CD14-positive monocyte (primary cell): ENCODE measurements around the gene PSMG4. TPM values are rescaled to one million over a fixed set of nuclear protein-coding genes. Genes with fewer than 3 reads are reported as not detected.
A peak's percentile ranks its signal among the peaks of the same experiment; 100 is the strongest.

ENCODE experiments used
- DNase-seq, 3 donors: peaks; one replicate each; pipeline ENCODE4 v3.0.0-alpha.2; 2011 to 2022
- H2AFZ ChIP-seq: 2 replicates; pipeline ENCODE4 v1.6.0; 2012; ENCODE audit warnings: mild to moderate bottlenecking, low read depth, low read length, inconsistent platforms; ENCODE audit not compliant: insufficient read depth, poor library complexity, severe bottlenecking
- H3K27ac ChIP-seq, 2 donors: 1 replicate in 1 of 2; 2 replicates in 1 of 2; pipeline ENCODE4 v1.5.1; 2012 to 2013; ENCODE audit warnings: low read length in 2 of 2, control low read depth in 1 of 2, inconsistent platforms in 1 of 2, low read depth in 1 of 2, mild to moderate bottlenecking in 1 of 2
- H3K27me3 ChIP-seq, 2 donors: one replicate each; pipeline versions ENCODE4 v1.6.0 to v1.6.1; 2011 to 2013; ENCODE audit warnings: low read length in 2 of 2; ENCODE audit not compliant: control insufficient read depth in 2 of 2, insufficient read depth in 2 of 2
- H3K36me3 ChIP-seq, 2 donors: replicated peaks in 1 of 2; 1 replicate in 1 of 2; 2 replicates in 1 of 2; pipeline versions ENCODE4 v1.5.1 to v1.6.1; 2012 to 2013; ENCODE audit warnings: low read length in 2 of 2, control low read depth in 1 of 2, inconsistent platforms in 1 of 2, mild to moderate bottlenecking in 1 of 2; ENCODE audit not compliant: insufficient read depth in 2 of 2, control insufficient read depth in 1 of 2
- H3K4me1 ChIP-seq, 2 donors: 1 replicate in 1 of 2; 2 replicates in 1 of 2; pipeline versions ENCODE4 v1.5.1 to v1.6.1; 2012 to 2013; ENCODE audit warnings: low read length in 2 of 2, control low read depth in 1 of 2, inconsistent platforms in 1 of 2, mild to moderate bottlenecking in 1 of 2, moderate library complexity in 1 of 2; ENCODE audit not compliant: insufficient read depth in 2 of 2, control insufficient read depth in 1 of 2
- H3K4me2 ChIP-seq: replicated peaks from 2 replicates; pipeline ENCODE3; 2012; ENCODE audit warnings: low read length, moderate library complexity, mild to moderate bottlenecking; ENCODE audit not compliant: poor library complexity, severe bottlenecking; ENCODE audit errors: extremely low read depth
- H3K4me3 ChIP-seq, 3 experiments: fragments of 200-600 bp in 1 of 3; sonication (generic) in 1 of 3; replicated peaks in 1 of 3; 1 replicate in 2 of 3; 2 replicates in 1 of 3; pipeline ENCODE4 v1.5.1; 2011 to 2013; ENCODE audit warnings: low read length in 3 of 3, mild to moderate bottlenecking in 3 of 3, control low read depth in 2 of 3, low read depth in 2 of 3, inconsistent platforms in 1 of 3, moderate library complexity in 1 of 3
- H3K79me2 ChIP-seq: 2 replicates; pipeline ENCODE4 v1.6.0; 2012; ENCODE audit warnings: mild to moderate bottlenecking, control low read depth, inconsistent platforms, low read length, moderate library complexity; ENCODE audit not compliant: insufficient read depth
- H3K9ac ChIP-seq: 2 replicates; pipeline ENCODE4 v1.6.0; 2017; ENCODE audit warnings: low read length, mild to moderate bottlenecking; ENCODE audit not compliant: insufficient read depth, poor library complexity, severe bottlenecking
- H3K9me3 ChIP-seq, 2 donors: replicated peaks in 1 of 2; 1 replicate in 1 of 2; 2 replicates in 1 of 2; pipeline versions ENCODE4 v1.5.1 to v1.6.1; 2012 to 2013; ENCODE audit warnings: low read length in 2 of 2, control low read depth in 1 of 2; ENCODE audit not compliant: control insufficient read depth in 1 of 2, insufficient read depth in 1 of 2
- H4K20me1 ChIP-seq: 2 replicates; pipeline ENCODE4 v1.6.0; 2012; ENCODE audit warnings: mild to moderate bottlenecking, low read length, control low read depth, moderate library complexity; ENCODE audit not compliant: insufficient read depth
- H3K27ac Mint-ChIP-seq, 7 donors: one replicate each; pipeline ENCODE4 v1.8.0; 2020; ENCODE audit warnings: mild to moderate bottlenecking in 7 of 7, mixed read lengths in 7 of 7, moderate library complexity in 6 of 7, inconsistent platforms in 2 of 7
- H3K27me3 Mint-ChIP-seq, 3 donors: one replicate each; pipeline ENCODE4 v1.8.0; 2021 to 2022; ENCODE audit warnings: low read depth in 3 of 3, mild to moderate bottlenecking in 3 of 3, mixed read lengths in 3 of 3, moderate library complexity in 3 of 3, inconsistent platforms in 1 of 3
- H3K36me3 Mint-ChIP-seq, 2 donors: one replicate each; pipeline ENCODE4 v1.8.0; 2020; ENCODE audit warnings: mixed read lengths in 2 of 2, inconsistent platforms in 1 of 2, mild to moderate bottlenecking in 1 of 2
- H3K4me1 Mint-ChIP-seq: one replicate; pipeline ENCODE4 v1.8.0; 2020; ENCODE audit warnings: mild to moderate bottlenecking, mixed read lengths
- H3K4me3 Mint-ChIP-seq, 2 donors: one replicate each; pipeline ENCODE4 v1.8.0; 2020; ENCODE audit warnings: mild to moderate bottlenecking in 2 of 2, mixed read lengths in 2 of 2, moderate library complexity in 1 of 2
- H3K9me3 Mint-ChIP-seq, 7 donors: one replicate each; pipeline ENCODE4 v1.8.0; 2020 to 2022; ENCODE audit warnings: mixed read lengths in 7 of 7, mild to moderate bottlenecking in 6 of 7, moderate library complexity in 6 of 7, inconsistent platforms in 2 of 7
- WGBS: methylation state at CpG from one replicate; pipeline ENCODE4 v1.1.5; 2013; ENCODE audit warnings: missing lambda C conversion rate; ENCODE audit not compliant: insufficient coverage; 5-methylcytosine and 5-hydroxymethylcytosine counted together
- intact Hi-C, 2 donors: fragments of 100-400 bp; cut with micrococcal nuclease; formaldehyde crosslinking; loops; one replicate each; pipeline versions ENCODE4 v1.15.0 to v1.15.1; 2023
- polyA plus RNA-seq, 3 donors: library from polyadenylated mRNA; depleted of rRNA in 1 of 3; unstranded in 2 of 3; stranded (reverse) in 1 of 3; fragments of 300-500 nt in 2 of 3; fragments of >200 nt in 1 of 3; fragmentation: Illumina TruSeq in 2 of 3; gene quantifications; 1 replicate in 2 of 3; 2 replicates in 1 of 3; pipeline ENCODE4 v1.2.3, GENCODE V29; 2012 to 2021
- TF ChIP-seq, protein P1 (sequence below): fragments of 200-600 bp; IDR thresholded peaks from one replicate; pipeline ENCODE4 v1.8.0; 2022; ENCODE audit warnings: antibody characterized with exemption, mild to moderate bottlenecking

PSMG4 gene
- polyA plus RNA-seq, 3 donors: 23.6 to 31.1 (median 27.9) TPM

DNA sequence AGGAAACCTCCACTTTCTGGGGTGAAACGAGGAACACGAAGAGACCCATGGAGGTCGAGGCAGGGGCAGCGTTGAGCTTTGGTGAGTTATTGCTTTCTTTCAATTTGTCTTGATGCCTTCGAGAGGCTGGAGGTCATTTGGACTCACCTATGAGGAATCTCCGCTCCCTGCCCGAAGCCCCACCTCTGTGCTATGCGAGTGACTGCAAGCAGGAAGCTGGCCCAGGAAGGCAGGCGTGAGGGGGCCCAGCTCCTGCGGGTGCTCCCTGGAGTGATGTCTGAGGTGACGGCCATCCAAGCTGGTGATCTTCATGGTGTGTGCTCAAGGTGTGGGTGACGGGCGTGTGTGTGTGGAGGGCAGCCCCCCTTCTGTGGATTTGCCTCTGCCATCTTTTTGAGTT, 13.0 kb downstream of the PSMG4 start:
- no peak overlapping the region for H3K9ac ChIP-seq
- H3K36me3 Mint-ChIP-seq: peaks cover 46 to 59% of the 10 kb centered on the region in 2 donors
- H3K4me3 ChIP-seq: no peak overlapping the region
- H3K9me3 ChIP-seq: no peaks in the 10 kb centered on the region
- no peak overlapping the region for H3K4me3 Mint-ChIP-seq
- intact Hi-C loops: loop anchor here in 1 of 2 donors (10.0 kb wide), 1 partner anchor 863 kb away; the partner anchor contains the start of gene ECI2
- no peaks in the 10 kb centered on the region for H3K4me1 ChIP-seq
- no peaks in the 10 kb centered on the region for H3K9me3 Mint-ChIP-seq
- 93% methylated on average over 13 of the region's 13 CpGs for WGBS
- H3K79me2 ChIP-seq: no peaks in the 10 kb centered on the region
- no peaks in the 10 kb centered on the region for H3K27me3 ChIP-seq
- TF ChIP-seq, protein P1, sequence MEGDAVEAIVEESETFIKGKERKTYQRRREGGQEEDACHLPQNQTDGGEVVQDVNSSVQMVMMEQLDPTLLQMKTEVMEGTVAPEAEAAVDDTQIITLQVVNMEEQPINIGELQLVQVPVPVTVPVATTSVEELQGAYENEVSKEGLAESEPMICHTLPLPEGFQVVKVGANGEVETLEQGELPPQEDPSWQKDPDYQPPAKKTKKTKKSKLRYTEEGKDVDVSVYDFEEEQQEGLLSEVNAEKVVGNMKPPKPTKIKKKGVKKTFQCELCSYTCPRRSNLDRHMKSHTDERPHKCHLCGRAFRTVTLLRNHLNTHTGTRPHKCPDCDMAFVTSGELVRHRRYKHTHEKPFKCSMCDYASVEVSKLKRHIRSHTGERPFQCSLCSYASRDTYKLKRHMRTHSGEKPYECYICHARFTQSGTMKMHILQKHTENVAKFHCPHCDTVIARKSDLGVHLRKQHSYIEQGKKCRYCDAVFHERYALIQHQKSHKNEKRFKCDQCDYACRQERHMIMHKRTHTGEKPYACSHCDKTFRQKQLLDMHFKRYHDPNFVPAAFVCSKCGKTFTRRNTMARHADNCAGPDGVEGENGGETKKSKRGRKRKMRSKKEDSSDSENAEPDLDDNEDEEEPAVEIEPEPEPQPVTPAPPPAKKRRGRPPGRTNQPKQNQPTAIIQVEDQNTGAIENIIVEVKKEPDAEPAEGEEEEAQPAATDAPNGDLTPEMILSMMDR: no peak
- H3K27ac ChIP-seq: no peak overlapping the region
- H3K27me3 Mint-ChIP-seq: peaks cover 0 to 2% (median 0%) of the 10 kb centered on the region in 3 donors
- no peak overlapping the region for H2AFZ ChIP-seq
- peak overlapping the region in 1 of 7 donors; percentile 2 for H3K27ac Mint-ChIP-seq
- peaks cover 26% of the 10 kb centered on the region for H4K20me1 ChIP-seq
- H3K4me2 ChIP-seq: no peak overlapping the region
- no peaks in the 10 kb centered on the region for H3K4me1 Mint-ChIP-seq
- peaks cover 35 to 60% of the 10 kb centered on the region in 2 donors for H3K36me3 ChIP-seq
- DNase-seq: no peak

- Histone ChIP-seq H3K27ac (no peak overlapping the region), H3K36me3 (peaks cover 35 to 52% of the 10 kb centered on the region in 2 donors), H2AFZ (no peak overlapping the region), H4K20me1 (peaks cover 20% of the 10 kb centered on the region), H3K79me2 (no peaks in the 10 kb centered on the region), H3K27me3 (no peaks in the 10 kb centered on the region), H3K4me3 (no peak overlapping the region), H3K4me2 (no peak overlapping the region), H3K9me3 (no peaks in the 10 kb centered on the region), H3K9ac (no peak overlapping the region), H3K4me1 (no peaks in the 10 kb centered on the region)
- peaks cover 0 to 2% (median 2%) of the 10 kb centered on the region in 3 donors for H3K27me3 Mint-ChIP-seq
- H3K4me1 Mint-ChIP-seq: no peaks in the 10 kb centered on the region
- H3K27ac Mint-ChIP-seq: peak overlapping the region in 1 of 7 donors; percentile 5
- 97% methylated on average over 27 of the region's 32 CpGs for WGBS
- DNase-seq: no peak
- H3K4me3 Mint-ChIP-seq: no peak overlapping the region
- TF ChIP-seq, protein P1: no peak
- H3K36me3 Mint-ChIP-seq: peaks cover 43 to 50% of the 10 kb centered on the region in 2 donors
- intact Hi-C loops: loop anchor here in 1 of 2 donors (10.0 kb wide), 1 partner anchor 862 kb away; the partner anchor contains the start of gene ECI2
- no peaks in the 10 kb centered on the region for H3K9me3 Mint-ChIP-seq
These were observed 14.3 kb downstream of the PSMG4 start for GRCh38 chr6:3272911-3273547.
